Activated T-cell treated with anti-CD3 and anti-CD28 coated beads, Interleukin-2, amount 50 U/mL, for 24 hours (primary cell): ENCODE results near the gene CAMK2B.

ENCODE experiments used
- DNase-seq: peaks from one replicate; pipeline ENCODE4 v3.0.0-alpha.2; 2020
- H3K27ac Mint-ChIP-seq: 2 replicates; pipeline ENCODE4 v1.8.0; 2020; ENCODE audit warnings: mild to moderate bottlenecking, mixed read lengths
- H3K27me3 Mint-ChIP-seq: 2 replicates; pipeline ENCODE4 v1.8.0; 2020; ENCODE audit warnings: mixed read lengths
- H3K36me3 Mint-ChIP-seq: 2 replicates; pipeline ENCODE4 v1.8.0; 2020; ENCODE audit warnings: low read depth, mixed read lengths
- H3K4me1 Mint-ChIP-seq: 2 replicates; pipeline ENCODE4 v1.8.0; 2020; ENCODE audit warnings: low read depth, mixed read lengths
- H3K4me3 Mint-ChIP-seq: 2 replicates; pipeline ENCODE4 v1.8.0; 2020; ENCODE audit warnings: mild to moderate bottlenecking, moderate library complexity, mixed read lengths
- H3K9me3 Mint-ChIP-seq: 2 replicates; pipeline ENCODE4 v1.8.0; 2020; ENCODE audit warnings: mixed read lengths

The CAMK2B gene

DNA sequence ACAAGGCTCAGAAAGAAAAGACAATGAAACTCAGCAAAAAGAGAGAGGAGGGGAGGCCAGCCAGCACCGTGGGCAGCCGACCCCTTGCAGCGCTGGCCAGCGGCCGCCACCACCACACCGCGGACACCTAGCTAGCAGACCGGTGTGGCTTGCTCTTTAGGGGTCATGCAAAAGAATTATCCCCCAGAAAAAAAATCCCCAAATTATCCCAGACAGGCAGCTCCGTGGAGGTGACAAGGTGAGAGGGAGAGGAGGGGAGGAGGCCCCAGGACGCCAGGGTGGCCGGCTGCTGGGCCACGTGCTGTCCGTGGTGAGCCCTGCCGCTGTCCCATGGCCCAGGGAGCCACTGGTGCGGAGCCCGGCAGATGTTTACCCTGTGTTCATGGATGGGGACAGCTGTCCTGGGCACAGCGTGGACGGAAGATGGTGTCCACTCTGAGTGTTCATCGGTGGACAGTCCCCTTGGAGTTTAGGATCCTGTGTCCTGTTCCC is 108.1 kb downstream of the CAMK2B start:
- DNase-seq, result no peak
- H3K9me3 Mint-ChIP-seq, result no peaks in the 10 kb centered on the region
- no peak overlapping the region for H3K27ac Mint-ChIP-seq
- H3K27me3 Mint-ChIP-seq, result no peaks in the 10 kb centered on the region
- H3K4me1 Mint-ChIP-seq, result no peaks in the 10 kb centered on the region
- H3K36me3 Mint-ChIP-seq, result peaks cover 26% of the 10 kb centered on the region
- no peak overlapping the region for H3K4me3 Mint-ChIP-seq

- H3K27ac Mint-ChIP-seq, result no peak overlapping the region
- H3K4me3 Mint-ChIP-seq, result no peak overlapping the region
- no peak for DNase-seq
- no peaks in the 10 kb centered on the region for H3K9me3 Mint-ChIP-seq
- no peaks in the 10 kb centered on the region for H3K27me3 Mint-ChIP-seq
- no peaks in the 10 kb centered on the region for H3K4me1 Mint-ChIP-seq
- H3K36me3 Mint-ChIP-seq, result peaks cover 32% of the 10 kb centered on the region
Observed at GRCh38 chr7:44216521-44217222, 108.7 kb downstream of the CAMK2B start.

DNA sequence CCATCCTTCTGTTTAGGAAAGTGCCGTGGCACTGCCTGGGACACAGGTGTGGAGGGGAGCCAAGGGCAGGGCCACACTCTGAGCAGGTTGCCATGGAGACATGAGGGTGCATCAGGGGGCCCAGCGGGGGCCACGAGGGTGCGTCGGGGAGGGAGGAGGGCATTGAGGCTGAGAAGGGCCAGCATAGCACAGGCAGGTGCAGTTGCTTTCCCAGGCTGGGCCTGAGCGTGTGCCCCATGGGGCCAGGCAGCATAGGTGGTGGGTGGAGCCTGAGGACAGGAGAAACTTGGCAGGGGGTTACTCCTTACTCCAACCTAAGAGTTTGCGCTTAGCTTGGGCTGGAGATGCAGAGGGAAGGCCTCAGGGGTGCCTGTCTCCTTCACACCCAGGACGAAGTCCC is 109.4 kb downstream of the CAMK2B start:
- Mint-ChIP-seq H3K9me3 (no peaks in the 10 kb centered on the region), H3K27me3 (no peaks in the 10 kb centered on the region), H3K4me1 (no peaks in the 10 kb centered on the region), H3K36me3 (peaks cover 37% of the 10 kb centered on the region), H3K27ac (peak overlapping the region; percentile 37), H3K4me3 (no peak overlapping the region)
- no peak for DNase-seq

DNA sequence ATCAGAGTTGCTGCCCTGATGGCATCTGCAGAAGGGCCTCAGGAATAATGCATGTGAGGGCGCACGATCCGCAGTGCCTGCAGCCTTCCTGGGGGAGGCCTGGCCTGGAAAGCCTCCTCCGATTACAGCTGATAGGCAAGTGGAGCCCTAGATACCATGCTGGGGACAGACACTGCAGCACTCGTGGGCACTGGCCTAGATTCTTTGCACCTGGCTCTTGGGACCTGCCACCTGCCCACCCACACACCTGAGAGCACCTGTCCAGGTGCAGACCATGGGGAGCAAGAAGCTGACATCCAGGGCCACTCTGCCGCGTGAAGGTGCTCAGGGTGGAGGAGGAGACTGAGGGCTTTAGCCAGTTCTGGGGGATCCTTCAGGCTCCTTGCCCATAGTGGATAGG is 109.9 kb downstream of the CAMK2B start:
- no peaks in the 10 kb centered on the region for H3K4me1 Mint-ChIP-seq
- no peak overlapping the region for H3K4me3 Mint-ChIP-seq
- no peaks in the 10 kb centered on the region for H3K27me3 Mint-ChIP-seq
- no peak overlapping the region for H3K27ac Mint-ChIP-seq
- DNase-seq, result no peak
- H3K9me3 Mint-ChIP-seq, result no peaks in the 10 kb centered on the region
- peaks cover 42% of the 10 kb centered on the region for H3K36me3 Mint-ChIP-seq

DNA sequence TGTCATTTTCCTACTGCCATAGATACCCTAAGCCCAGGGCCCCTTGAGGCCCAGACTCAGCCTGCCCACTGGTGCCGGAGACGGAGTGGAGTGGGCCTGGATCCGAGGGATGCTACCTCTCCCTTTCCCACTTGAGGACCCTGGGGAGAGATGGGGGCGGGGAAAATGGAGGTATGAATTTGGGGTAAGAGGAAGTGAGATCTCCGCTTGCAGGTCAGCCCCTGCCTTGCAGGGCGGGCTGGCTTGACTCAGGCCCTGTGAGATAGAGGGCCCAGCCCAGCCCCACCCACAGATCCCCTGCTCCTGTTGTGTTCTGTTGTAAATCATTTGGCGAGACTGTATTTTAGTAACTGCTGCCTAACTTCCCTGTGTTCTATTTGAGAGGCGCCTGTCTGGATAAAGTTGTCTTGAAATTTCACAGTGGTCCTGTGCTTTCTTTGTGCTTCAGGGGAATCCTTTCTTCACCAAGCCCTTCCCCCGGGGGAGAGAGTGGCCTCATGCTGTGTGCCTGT is 111.5 kb downstream of the CAMK2B start:
- Mint-ChIP-seq H3K27me3 (no peaks in the 10 kb centered on the region), H3K27ac (no peak overlapping the region), H3K9me3 (no peaks in the 10 kb centered on the region), H3K4me3 (no peak overlapping the region), H3K4me1 (no peaks in the 10 kb centered on the region), H3K36me3 (peaks cover 56% of the 10 kb centered on the region)
- DNase-seq, result no peak

DNA sequence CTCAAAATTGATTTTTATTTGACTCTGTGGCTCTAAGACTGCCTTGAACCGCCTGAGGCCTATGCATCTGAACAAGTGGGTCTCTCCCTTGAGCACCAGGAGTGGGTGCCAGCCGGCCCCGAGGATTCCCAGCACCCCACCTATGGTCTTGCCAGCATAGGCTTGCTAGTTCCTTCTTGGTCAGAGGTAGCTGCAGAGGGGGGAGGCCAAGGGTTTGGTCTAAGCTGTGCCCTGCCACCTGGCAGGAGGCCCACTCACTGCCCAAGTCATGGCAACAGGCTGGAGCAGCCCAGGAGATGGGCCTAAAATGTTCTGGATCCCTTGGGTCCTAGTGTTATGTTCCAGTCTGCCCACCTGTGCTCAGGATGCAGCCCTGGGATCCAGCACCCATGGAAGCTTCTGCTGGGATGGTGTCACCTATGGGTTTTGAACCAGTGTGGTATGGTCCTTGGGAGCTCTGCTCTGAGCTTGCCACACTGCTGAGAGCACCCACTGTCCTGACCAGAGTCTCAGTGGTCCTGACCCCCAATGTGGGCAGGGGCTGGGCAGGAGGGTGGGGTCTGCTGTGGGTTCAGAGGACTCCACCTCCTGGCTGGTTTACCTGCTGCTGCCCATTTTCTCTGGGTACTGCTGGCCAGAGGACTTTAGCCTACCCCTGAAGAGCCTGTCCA is 112.1 kb downstream of the CAMK2B start:
- DNase-seq, result no peak
- H3K27ac Mint-ChIP-seq, result peak overlapping the region; percentile 22
- H3K36me3 Mint-ChIP-seq, result peaks cover 62% of the 10 kb centered on the region
- H3K4me1 Mint-ChIP-seq, result no peaks in the 10 kb centered on the region
- no peak overlapping the region for H3K4me3 Mint-ChIP-seq
- H3K27me3 Mint-ChIP-seq, result no peaks in the 10 kb centered on the region
- H3K9me3 Mint-ChIP-seq, result no peaks in the 10 kb centered on the region

DNA sequence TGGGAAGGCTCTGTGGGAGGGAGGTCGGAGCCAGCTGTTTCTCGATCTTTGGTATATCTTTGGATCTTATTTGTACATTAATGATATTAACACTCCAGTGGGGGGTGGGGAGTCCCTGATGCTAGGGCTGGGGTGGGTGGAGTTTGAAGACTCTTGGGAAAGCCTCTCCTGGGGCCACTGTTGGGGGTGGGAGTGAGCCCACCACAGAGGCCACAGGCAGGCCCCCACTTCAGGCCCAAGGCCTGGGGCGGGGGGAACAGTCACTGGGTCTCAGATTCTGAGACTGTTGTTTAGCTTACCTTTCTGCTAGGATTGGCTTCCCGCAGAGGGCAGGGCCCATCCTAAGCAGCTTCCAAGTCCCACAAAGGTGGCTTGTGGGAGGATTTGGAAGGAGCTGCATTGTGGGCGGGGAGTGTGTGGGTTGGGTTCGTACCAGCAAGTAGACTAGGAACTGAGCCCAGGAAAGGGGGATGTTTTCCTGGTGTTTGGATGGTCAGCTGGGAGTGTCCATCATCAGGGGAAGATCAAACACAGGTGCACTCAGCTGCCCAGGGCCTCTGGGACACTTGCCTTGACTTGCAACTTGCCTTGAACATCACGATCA is 112.7 kb downstream of the CAMK2B start:
- peaks cover 69% of the 10 kb centered on the region for H3K36me3 Mint-ChIP-seq
- no peaks in the 10 kb centered on the region for H3K9me3 Mint-ChIP-seq
- no peak overlapping the region for H3K27ac Mint-ChIP-seq
- DNase-seq, result no peak
- H3K4me1 Mint-ChIP-seq, result no peaks in the 10 kb centered on the region
- H3K27me3 Mint-ChIP-seq, result no peaks in the 10 kb centered on the region
- H3K4me3 Mint-ChIP-seq, result no peak overlapping the region

DNA sequence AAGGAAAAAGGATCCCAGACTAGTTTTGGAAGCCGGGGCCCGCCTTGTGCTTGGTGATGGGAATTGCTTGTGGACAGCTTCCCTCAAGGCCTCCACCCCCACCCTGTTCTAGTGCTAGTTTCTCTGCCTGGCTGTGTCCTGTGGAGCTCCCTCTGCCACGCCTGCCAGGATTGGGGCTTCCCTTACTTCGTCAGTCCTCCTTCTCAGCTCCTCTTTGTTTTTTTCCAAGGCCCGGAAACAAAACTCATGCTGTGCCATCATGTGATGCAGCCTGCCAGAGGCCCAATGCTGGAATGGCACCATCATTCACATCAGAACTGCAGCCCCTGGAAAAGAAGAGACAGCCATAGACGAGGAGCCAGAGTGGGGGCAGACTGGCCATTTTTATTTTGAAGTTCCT is 113.4 kb downstream of the CAMK2B start:
- Mint-ChIP-seq H3K27me3 (no peaks in the 10 kb centered on the region), H3K9me3 (no peaks in the 10 kb centered on the region), H3K36me3 (peaks cover 75% of the 10 kb centered on the region), H3K4me3 (no peak overlapping the region), H3K4me1 (no peaks in the 10 kb centered on the region), H3K27ac (no peak overlapping the region)
- no peak for DNase-seq

- peaks cover 83% of the 10 kb centered on the region for H3K36me3 Mint-ChIP-seq
- DNase-seq, result no peak
- no peak overlapping the region for H3K27ac Mint-ChIP-seq
- H3K9me3 Mint-ChIP-seq, result no peaks in the 10 kb centered on the region
- no peak overlapping the region for H3K4me3 Mint-ChIP-seq
- no peaks in the 10 kb centered on the region for H3K27me3 Mint-ChIP-seq
- no peaks in the 10 kb centered on the region for H3K4me1 Mint-ChIP-seq
Observed at GRCh38 chr7:44211126-44211675, 114.2 kb downstream of the CAMK2B start.

GRCh38 chr7:44210107-44210506 is 115.3 kb downstream of the CAMK2B start:
- Mint-ChIP-seq H3K27ac (no peak overlapping the region), H3K9me3 (no peaks in the 10 kb centered on the region), H3K36me3 (peaks cover 91% of the 10 kb centered on the region), H3K27me3 (no peaks in the 10 kb centered on the region), H3K4me1 (no peaks in the 10 kb centered on the region), H3K4me3 (no peak overlapping the region)
- DNase-seq, result no peak

- H3K27ac Mint-ChIP-seq, result no peak overlapping the region
- DNase-seq, result no peak
- H3K4me1 Mint-ChIP-seq, result peaks cover 8% of the 10 kb centered on the region
- no peak overlapping the region for H3K4me3 Mint-ChIP-seq
- H3K36me3 Mint-ChIP-seq, result peaks cover 93% of the 10 kb centered on the region
- no peaks in the 10 kb centered on the region for H3K9me3 Mint-ChIP-seq
- no peaks in the 10 kb centered on the region for H3K27me3 Mint-ChIP-seq
Observed at GRCh38 chr7:44208085-44208484, 117.3 kb downstream of the CAMK2B start.

DNA sequence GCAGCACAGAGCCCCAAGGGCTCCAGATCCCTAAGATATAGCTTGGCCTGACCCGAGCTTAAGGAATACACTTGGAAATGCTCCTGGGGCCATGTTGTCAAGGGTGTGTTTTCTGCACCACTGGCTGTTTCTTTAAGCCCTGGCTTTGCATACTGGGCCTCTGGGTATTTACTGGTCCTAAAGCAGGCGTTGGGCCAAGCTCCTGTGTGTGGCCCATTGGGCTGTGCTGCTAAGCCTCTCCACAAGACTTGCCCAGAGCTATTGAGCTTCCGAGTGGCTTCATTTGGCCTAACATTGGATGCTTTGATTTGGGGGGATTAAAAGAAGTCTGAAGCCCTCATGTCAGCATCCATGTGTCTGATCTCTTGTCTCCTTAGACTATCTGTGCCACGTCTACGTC is 119.4 kb downstream of the CAMK2B start:
- peaks cover 86% of the 10 kb centered on the region for H3K36me3 Mint-ChIP-seq
- no peak for DNase-seq
- no peaks in the 10 kb centered on the region for H3K9me3 Mint-ChIP-seq
- peaks cover 23% of the 10 kb centered on the region for H3K4me1 Mint-ChIP-seq
- no peak overlapping the region for H3K27ac Mint-ChIP-seq
- no peaks in the 10 kb centered on the region for H3K27me3 Mint-ChIP-seq
- no peak overlapping the region for H3K4me3 Mint-ChIP-seq

- H3K36me3 Mint-ChIP-seq, result peaks cover 49% of the 10 kb centered on the region
- no peaks in the 10 kb centered on the region for H3K9me3 Mint-ChIP-seq
- H3K27me3 Mint-ChIP-seq, result peaks cover 8% of the 10 kb centered on the region
- peak overlapping the region; percentile 88 for H3K4me3 Mint-ChIP-seq
- DNase-seq, result no peak
- peak overlapping the region; percentile 90 for H3K27ac Mint-ChIP-seq
- H3K4me1 Mint-ChIP-seq, result peaks cover 26% of the 10 kb centered on the region
Observed at GRCh38 chr7:44201813-44202212, 123.6 kb downstream of the CAMK2B start.

- peak within 1 kb of the TSS; percentile 90 for H3K27ac Mint-ChIP-seq
- DNase-seq, result peak; percentile 97
- H3K4me1 Mint-ChIP-seq, result peaks cover 26% of the 10 kb centered on the region
- peaks cover 8% of the 10 kb centered on the region for H3K27me3 Mint-ChIP-seq
- H3K36me3 Mint-ChIP-seq, result peaks cover 39% of the 10 kb centered on the region
- H3K9me3 Mint-ChIP-seq, result no peaks in the 10 kb centered on the region
- H3K4me3 Mint-ChIP-seq, result peak within 1 kb of the TSS; percentile 88
Observed at GRCh38 chr7:44200699-44201461, 124.5 kb downstream of the CAMK2B start, which contains the start of gene YKT6. Gene YKT6 (plus strand): TSS chr7:44200978. CDS start chr7:44201136, 158 bp downstream.
